Upper lobe of left lung (tissue), 6 donors: ENCODE measurements around the gene ESRP2. TPM values are rescaled to one million over a fixed set of nuclear protein-coding genes. Genes with fewer than 3 reads are reported as not detected.

Experiments used
- ATAC-seq, 2 donors: fragments of 200-7000 bp; cut with Tn5 transposase; one replicate each; pipeline ENCODE4 v1.9.1; 2022; ENCODE audit warnings: mild to moderate bottlenecking in 2 of 2, moderate library complexity in 2 of 2; ENCODE audit not compliant: low FRiP score in 2 of 2
- DNase-seq, 2 donors: peaks; one replicate each; pipeline ENCODE4 v3.0.0-alpha.2; 2019 to 2020
- H3K27ac ChIP-seq, 4 donors: fragments of 200-600 bp; sonication (generic); one replicate each; pipeline ENCODE4 v1.5.1; 2016 to 2019
- H3K27me3 ChIP-seq, 4 donors: fragments of 200-600 bp; sonication (generic); one replicate each; pipeline ENCODE4 v1.5.1; 2017 to 2019
- H3K36me3 ChIP-seq, 4 donors: fragments of 200-600 bp; sonication (generic); one replicate each; pipeline ENCODE4 v1.5.1; 2016 to 2019
- H3K4me1 ChIP-seq, 4 donors: fragments of 200-600 bp; sonication (generic); one replicate each; pipeline ENCODE4 v1.5.1; 2018 to 2019
- H3K4me3 ChIP-seq, 4 donors: fragments of 200-600 bp; sonication (generic); one replicate each; pipeline ENCODE4 v1.5.1; 2017 to 2019; ENCODE audit warnings: mild to moderate bottlenecking in 2 of 4, moderate library complexity in 1 of 4
- H3K9me3 ChIP-seq, 4 donors: fragments of 200-600 bp; sonication (generic); one replicate each; pipeline ENCODE4 v1.5.1; 2018 to 2019
- CTCF ChIP-seq, 6 experiments: fragments of 450-650 bp in 4 of 6; fragments of 200-600 bp in 2 of 6; sonication (generic) in 2 of 6; IDR thresholded peaks; one replicate each; pipeline ENCODE4 v1.5.1; 2016 to 2019; ENCODE audit warnings: antibody characterized with exemption in 6 of 6
- EP300 ChIP-seq, 4 donors: sonication (generic); formaldehyde crosslinking; IDR thresholded peaks; one replicate each; pipeline ENCODE4 v1.5.1; 2017; ENCODE audit warnings: antibody characterized with exemption in 4 of 4, control low read depth in 2 of 4
- POLR2A ChIP-seq, 4 donors: fragments of 450-650 bp; IDR thresholded peaks; one replicate each; pipeline ENCODE4 v1.5.1; 2016 to 2017; ENCODE audit warnings: antibody characterized with exemption in 4 of 4, mild to moderate bottlenecking in 2 of 4
- POLR2AphosphoS5 ChIP-seq, 2 donors: sonication (generic); formaldehyde crosslinking; IDR thresholded peaks; one replicate each; pipeline ENCODE4 v1.5.1; 2017; ENCODE audit warnings: antibody characterized with exemption in 2 of 2
- WGBS, 2 donors: methylation state at CpG; one replicate each; pipeline ENCODE4 v1.1.5; 2017 to 2018; 5-methylcytosine and 5-hydroxymethylcytosine counted together
- total RNA-seq, 6 donors: library from RNA; depleted of rRNA in 4 of 6; stranded (reverse); fragments of >200 nt in 4 of 6; gene quantifications; one replicate each; pipeline versions ENCODE4 v1.1.0 to v1.2.1, GENCODE V29; 2016 to 2021
- donor health status: DM: no; HTN: no; CAD: no; lungs with moderate emphysema.
- donor health status: DM: no; HTN: yes; CAD: no; lungs with severe emphysema.

The ESRP2 gene
- total RNA-seq, 6 donors from 2014 or later, result 54.2 to 102 (median 64.4) TPM

- Histone ChIP-seq H3K27me3 (no peaks in the 10 kb centered on the region), H3K9me3 (no peaks in the 10 kb centered on the region), H3K27ac (peak overlapping the region in 3 of 4 donors; percentile 6 to 44 (median 32)), H3K4me1 (peaks cover 3 to 29% (median 24%) of the 10 kb centered on the region in 4 donors), H3K4me3 (no peak overlapping the region), H3K36me3 (peaks cover 0 to 58% (median 23%) of the 10 kb centered on the region in 4 donors)
- ATAC-seq (no peak), DNase-seq (no peak)
- 52 to 71% methylated on average over 3 of the region's 3 CpGs for WGBS, 2 donors
- TF ChIP-seq POLR2A (IDR thresholded peaks at IDR 0.05) (no peak), EP300 (IDR thresholded peaks at IDR 0.05) (no peak), CTCF (IDR thresholded peaks at IDR 0.05) (no peak), POLR2AphosphoS5 (IDR thresholded peaks at IDR 0.05) (no peak)
These were observed 8.6 kb downstream of the ESRP2 start for GRCh38 chr16:68227183-68227793.

GRCh38 chr16:68226116-68226515, 9.8 kb downstream of the ESRP2 start:
- no peak for DNase-seq
- no peak overlapping the region for H3K27ac ChIP-seq
- no peaks in the 10 kb centered on the region for H3K27me3 ChIP-seq
- 86 to 95% methylated on average over 4 of the region's 4 CpGs for WGBS, 2 donors
- TF ChIP-seq CTCF (IDR thresholded peaks at IDR 0.05) (no peak), POLR2A (IDR thresholded peaks at IDR 0.05) (no peak), EP300 (IDR thresholded peaks at IDR 0.05) (no peak), POLR2AphosphoS5 (IDR thresholded peaks at IDR 0.05) (no peak)
- peaks cover 0 to 52% (median 13%) of the 10 kb centered on the region in 4 donors for H3K36me3 ChIP-seq
- peaks cover 3 to 29% (median 24%) of the 10 kb centered on the region in 4 donors for H3K4me1 ChIP-seq
- ATAC-seq, result no peak
- no peak overlapping the region for H3K4me3 ChIP-seq
- no peaks in the 10 kb centered on the region for H3K9me3 ChIP-seq

- H3K36me3 ChIP-seq, result peaks cover 0 to 38% (median 3%) of the 10 kb centered on the region in 4 donors
- no peaks in the 10 kb centered on the region for H3K9me3 ChIP-seq
- H3K27ac ChIP-seq, result no peak overlapping the region
- no peak for DNase-seq
- 89 to 100% methylated on average over 1 of the region's 1 CpG for WGBS, 2 donors
- TF ChIP-seq CTCF (IDR thresholded peaks at IDR 0.05) (no peak), POLR2A (IDR thresholded peaks at IDR 0.05) (no peak), EP300 (IDR thresholded peaks at IDR 0.05) (no peak), POLR2AphosphoS5 (IDR thresholded peaks at IDR 0.05) (no peak)
- H3K4me3 ChIP-seq, result no peak overlapping the region
- ATAC-seq, result no peak
- H3K4me1 ChIP-seq, result peaks cover 0 to 24% (median 11%) of the 10 kb centered on the region in 4 donors
- no peaks in the 10 kb centered on the region for H3K27me3 ChIP-seq
These were observed 12.9 kb downstream of the ESRP2 start for GRCh38 chr16:68223072-68223471.

- H3K4me1 ChIP-seq, result peaks cover 0 to 23% (median 0%) of the 10 kb centered on the region in 4 donors
- ATAC-seq (peak in 1 of 2 donors; percentile 51), DNase-seq (peak in 1 of 2 donors; percentile 44)
- no peak overlapping the region for H3K4me3 ChIP-seq
- WGBS, 2 donors, result 73 to 85% methylated on average over 6 of the region's 6 CpGs
- H3K27me3 ChIP-seq, result no peaks in the 10 kb centered on the region
- peak overlapping the region; percentile 31 to 64 (median 37) for H3K27ac ChIP-seq
- H3K36me3 ChIP-seq, result peaks cover 0 to 29% (median 0%) of the 10 kb centered on the region in 4 donors
- no peaks in the 10 kb centered on the region for H3K9me3 ChIP-seq
- TF ChIP-seq POLR2AphosphoS5 (IDR thresholded peaks at IDR 0.05) (no peak), EP300 (IDR thresholded peaks at IDR 0.05) (no peak), POLR2A (IDR thresholded peaks at IDR 0.05) (no peak), CTCF (IDR thresholded peaks at IDR 0.05) (no peak)
These were observed 16.1 kb downstream of the ESRP2 start for GRCh38 chr16:68219725-68220351.
